Measurements from ENCODE around the gene SV2C.

GRCh38 chr5:76400466-76400865, 317.3 kb downstream of the SV2C start:
- TF ChIP-seq CTCF (IDR thresholded peaks at IDR 0.05) (no peak), POLR2AphosphoS5 (IDR thresholded peaks at IDR 0.05; ENCODE audit: insufficient read depth in 1 of 2, low read depth in 1 of 2) (no peak), POLR2A (IDR thresholded peaks at IDR 0.05) (no peak)

Data from vagina (tissue), 2 donors.